HCT116 (cell line): ENCODE results near the gene BEGAIN. TPM values are rescaled to one million over a fixed set of nuclear protein-coding genes. Genes with fewer than 3 reads are reported as not detected.

Experiments
- ATAC-seq: fragments of 200-7000 bp; cut with Tn5 transposase; 2 replicates; pipeline ENCODE4 v1.9.1; 2020; ENCODE audit warnings: mild to moderate bottlenecking, moderate library complexity
- BruUV-seq: library from RNA; stranded (reverse); fragments of 400-500 nt; replicated peaks from 2 replicates; lab custom pipeline; 2021; lab: Mats Ljungman, UMichigan
- CTCF ChIA-PET: fragments of 300-600 bp; sonication (Branson Sonifier 250); formaldehyde crosslinking; loops from one replicate; lab custom pipeline; 2021; ENCODE audit warnings: antibody characterized with exemption; lab: Charles Lee
- POLR2A ChIA-PET: fragments of 300-600, 350-600 bp; sonication (Branson Sonifier 250); formaldehyde crosslinking; loops from one replicate; lab custom pipeline; 2021; ENCODE audit warnings: antibody characterized with exemption; lab: Charles Lee
- RAD21 ChIA-PET, 2 experiments: fragments of 300-600 bp; sonication (Branson Sonifier 250); formaldehyde crosslinking; loops; one replicate each; lab custom pipeline; 2023; ENCODE audit warnings: low total read pairs in 2 of 2; ENCODE audit not compliant: uncharacterized antibody in 2 of 2, unreplicated experiment in 2 of 2, low non-redundant PET in 1 of 2; lab: Charles Lee
- DNase-seq: peaks from one replicate; pipeline ENCODE4 v3.0.0-alpha.2; 2010; ENCODE audit warnings: low read depth, low spot score
- H2AFZ ChIP-seq: fragments of 200-600 bp; shearing (Covaris generic), sonication (generic); 2 replicates; pipeline ENCODE4 v1.6.1; 2017; ENCODE audit warnings: low read depth, mixed run types, mixed read lengths, antibody characterized with exemption, low read length; ENCODE audit not compliant: poor library complexity, severe bottlenecking
- H3K27ac ChIP-seq: 2 replicates; pipeline ENCODE4 v1.5.1; 2012; ENCODE audit warnings: low read depth, low read length
- H3K27me3 ChIP-seq: fragments of 200-600 bp; sonication (generic); 2 replicates; pipeline ENCODE4 v1.6.1; 2016; ENCODE audit warnings: mixed run types, low read length, mixed read lengths; ENCODE audit not compliant: insufficient read depth
- H3K36me3 ChIP-seq, 2 experiments: fragments of 200-500 bp in 1 of 2; fragments of 200-600 bp in 1 of 2; sonication (Bioruptor generic) in 1 of 2; sonication (generic) in 1 of 2; 2 replicates each; pipeline versions ENCODE4 v1.5.1 to v1.6.1; 2014 to 2016; ENCODE audit warnings: low read length in 2 of 2, inconsistent platforms in 1 of 2, mixed read lengths in 1 of 2, mixed run types in 1 of 2; ENCODE audit not compliant: insufficient read depth in 2 of 2, control insufficient read depth in 1 of 2
- H3K4me1 ChIP-seq, 2 experiments: fragments of 200-600 bp in 1 of 2; sonication (generic) in 1 of 2; 2 replicates each; pipeline versions ENCODE4 v1.5.1 to v1.6.1; 2012 to 2017; ENCODE audit warnings: low read length in 2 of 2, inconsistent platforms in 1 of 2, mild to moderate bottlenecking in 1 of 2, mixed read lengths in 1 of 2, mixed run types in 1 of 2, moderate library complexity in 1 of 2; ENCODE audit not compliant: insufficient read depth in 2 of 2, control insufficient read depth in 1 of 2
- H3K4me2 ChIP-seq: fragments of 200-600 bp; sonication (generic); 2 replicates; pipeline ENCODE4 v1.6.1; 2017; ENCODE audit warnings: mixed run types, low read length, mixed read lengths
- H3K4me3 ChIP-seq, 2 experiments: fragments of 200-600 bp in 1 of 2; sonication (generic) in 1 of 2; replicated peaks in 1 of 2; 2 replicates each; pipeline ENCODE4 v1.5.1; 2011 to 2016; ENCODE audit warnings: low read length in 2 of 2, control low read depth in 1 of 2, low read depth in 1 of 2, mild to moderate bottlenecking in 1 of 2, mixed read lengths in 1 of 2, mixed run types in 1 of 2
- H3K79me2 ChIP-seq: fragments of 200-600 bp; sonication (generic); 2 replicates; pipeline ENCODE4 v1.6.1; 2017; ENCODE audit warnings: mild to moderate bottlenecking, mixed run types, low read length, moderate library complexity, mixed read lengths; ENCODE audit not compliant: insufficient read depth
- H3K9ac ChIP-seq: fragments of 200-600 bp; sonication (generic); 2 replicates; pipeline ENCODE4 v1.6.1; 2016; ENCODE audit warnings: low read length, mixed read lengths
- H3K9me2 ChIP-seq: fragments of 200-600 bp; sonication (generic), shearing (Covaris generic); 2 replicates; pipeline ENCODE4 v1.6.1; 2017; ENCODE audit warnings: mixed run types, mild to moderate bottlenecking, moderate library complexity; ENCODE audit not compliant: insufficient read depth
- H3K9me3 ChIP-seq, 2 experiments: fragments of 200-500 bp in 1 of 2; fragments of 200-600 bp in 1 of 2; sonication (Bioruptor generic) in 1 of 2; sonication (generic) in 1 of 2; 2 replicates each; pipeline ENCODE4 v1.6.1; 2014 to 2017; ENCODE audit warnings: low read length in 2 of 2, mixed read lengths in 2 of 2, inconsistent platforms in 1 of 2, low read depth in 1 of 2, mild to moderate bottlenecking in 1 of 2, mixed run types in 1 of 2, moderate library complexity in 1 of 2; ENCODE audit not compliant: control insufficient read depth in 1 of 2, insufficient read depth in 1 of 2
- H4K20me1 ChIP-seq: fragments of 200-600 bp; sonication (generic), shearing (Covaris generic); 2 replicates; pipeline ENCODE4 v1.6.1; 2017; ENCODE audit warnings: mixed run types, mild to moderate bottlenecking, moderate library complexity; ENCODE audit not compliant: insufficient read depth
- CBX3 ChIP-seq: IDR thresholded peaks from 2 replicates; pipeline ENCODE4 v1.6.1; 2012; ENCODE audit warnings: low read depth
- CEBPB ChIP-seq: IDR thresholded peaks from 2 replicates; pipeline ENCODE4 v1.6.1; 2012; ENCODE audit warnings: low read depth
- ELF1 ChIP-seq: IDR thresholded peaks from 2 replicates; pipeline ENCODE4 v1.6.1; 2012; ENCODE audit warnings: low read depth, borderline replicate concordance
- EZH2phosphoT487 ChIP-seq: fragments of 200-600 bp; IDR thresholded peaks from 2 replicates; pipeline ENCODE4 v1.6.1; 2018; ENCODE audit warnings: antibody characterized with exemption, borderline replicate concordance
- FOSL1 ChIP-seq: IDR thresholded peaks from 2 replicates; pipeline ENCODE4 v1.6.1; 2012; ENCODE audit warnings: low read depth
- POLR2A ChIP-seq: IDR thresholded peaks from 2 replicates; pipeline ENCODE4 v1.7.0; 2011; ENCODE audit warnings: borderline replicate concordance; ENCODE audit not compliant: insufficient read depth, insufficient read length; ENCODE audit errors: extremely low read depth
- POLR2AphosphoS5 ChIP-seq: IDR thresholded peaks from 2 replicates; pipeline ENCODE4 v1.6.1; 2011; ENCODE audit warnings: mild to moderate bottlenecking, low read depth, low read length, moderate library complexity
- SIN3A ChIP-seq: IDR thresholded peaks from 2 replicates; pipeline ENCODE4 v1.6.1; 2012; ENCODE audit warnings: low read depth
- TCF7L2 ChIP-seq: IDR thresholded peaks from 2 replicates; pipeline ENCODE4 v1.7.0; 2011; ENCODE audit warnings: borderline replicate concordance, inconsistent platforms; ENCODE audit not compliant: insufficient read depth, insufficient read length; ENCODE audit errors: extremely low read depth
- YY1 ChIP-seq: IDR thresholded peaks from 2 replicates; pipeline ENCODE4 v1.6.1; 2011; ENCODE audit warnings: low read length, low read depth, moderate library complexity, mild to moderate bottlenecking; ENCODE audit not compliant: insufficient replicate concordance; ENCODE audit errors: extremely low read depth
- ZNF274 ChIP-seq: fragments of 200-500 bp; sonication (Bioruptor generic); IDR thresholded peaks from 2 replicates; pipeline ENCODE4 v1.6.1; 2014; ENCODE audit warnings: mild to moderate bottlenecking, low read depth, low read length, inconsistent platforms
- intact Hi-C: fragments of 100-400 bp; cut with micrococcal nuclease; formaldehyde crosslinking; loops from 2 replicates; pipeline ENCODE4 v1.10.0; 2022
- total RNA-seq: library from RNA; stranded (reverse); gene quantifications from one replicate; pipeline ENCODE4 v1.2.1, GENCODE V29; 2021; ENCODE audit not compliant: unreplicated experiment
- TF ChIP-seq, protein P1 (sequence below): IDR thresholded peaks from 2 replicates; pipeline ENCODE4 v1.6.1; 2012; ENCODE audit warnings: low read depth
- TF ChIP-seq, protein P2 (sequence below), 3 experiments: fragments of 200-600 bp in 1 of 3; sonication (generic) in 1 of 3; IDR thresholded peaks in 2 of 3; conservative IDR thresholded peaks in 1 of 3; 2 replicates each; pipeline ENCODE4 v1.5.1; 2012 to 2017; ENCODE audit warnings: low read depth in 2 of 3, low read length in 2 of 3, antibody characterized with exemption in 1 of 3, borderline replicate concordance in 1 of 3, control low read depth in 1 of 3, mild to moderate bottlenecking in 1 of 3, mixed read lengths in 1 of 3, mixed run types in 1 of 3, moderate library complexity in 1 of 3; ENCODE audit not compliant: insufficient read depth in 1 of 3
- TF ChIP-seq, protein P3 (sequence below): IDR thresholded peaks from 2 replicates; pipeline ENCODE4 v1.6.1; 2011; ENCODE audit warnings: mild to moderate bottlenecking, low read length, moderate library complexity; ENCODE audit not compliant: insufficient replicate concordance; ENCODE audit errors: extremely low read depth
- TF ChIP-seq, protein P4 (sequence below): IDR thresholded peaks from 2 replicates; pipeline ENCODE4 v1.6.1; 2012
- TF ChIP-seq, protein P5 (sequence below): IDR thresholded peaks from 2 replicates; pipeline ENCODE4 v1.6.1; 2012

Gene BEGAIN
- total RNA-seq, 1 experiment from 2014 or later: 8.5 TPM

DNA sequence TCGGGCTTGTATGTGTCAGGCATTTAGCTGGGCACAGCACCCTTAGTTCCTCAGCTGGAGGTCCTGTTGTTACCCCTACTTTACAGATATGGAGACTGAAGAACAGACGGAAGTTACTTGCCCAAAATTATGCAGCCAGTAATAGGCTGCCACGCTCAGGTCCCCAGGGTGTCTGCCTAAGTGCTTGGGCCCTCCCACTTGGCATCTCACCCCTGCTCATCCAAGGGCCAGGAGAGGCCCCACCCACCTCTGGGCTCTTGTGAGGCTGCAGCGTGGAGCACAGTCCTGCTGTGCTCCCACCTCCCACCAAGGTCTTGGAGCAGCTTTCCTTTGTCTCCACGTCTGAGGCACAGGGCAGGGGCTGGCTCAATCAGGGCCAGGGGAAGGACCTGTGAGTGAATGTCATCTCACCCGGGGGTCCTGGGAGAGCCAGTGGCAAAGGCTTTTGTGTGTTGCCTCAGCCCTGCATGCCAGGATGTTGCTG is 64.6 kb downstream of the BEGAIN start:
- Histone ChIP-seq H4K20me1 (no peaks in the 10 kb centered on the region), H3K27ac (no peak overlapping the region), H3K36me3 (no peaks in the 10 kb centered on the region)

More for the DNA sequence above, 64.6 kb downstream of the BEGAIN start:
- Histone ChIP-seq H2AFZ (no peak overlapping the region), H3K9me3 (no peaks in the 10 kb centered on the region), H3K79me2 (no peaks in the 10 kb centered on the region), H3K4me1 (no peaks in the 10 kb centered on the region), H3K4me3 (no peak overlapping the region), H3K9ac (no peak overlapping the region), H3K4me2 (no peak overlapping the region), H3K9me2 (no peaks in the 10 kb centered on the region), H3K27me3 (no peaks in the 10 kb centered on the region)
- no TSS peak for BruUV-seq
- POLR2A ChIA-PET: no interaction called here
- DNase-seq (no peak), ATAC-seq (0 out of 2 replicates have a peak, but pooled peaks have one; percentile 36)
- RAD21 ChIA-PET: no interaction called here
- intact Hi-C loops: no loop called here
- CTCF ChIA-PET: no interaction called here
- TF ChIP-seq, protein P1, sequence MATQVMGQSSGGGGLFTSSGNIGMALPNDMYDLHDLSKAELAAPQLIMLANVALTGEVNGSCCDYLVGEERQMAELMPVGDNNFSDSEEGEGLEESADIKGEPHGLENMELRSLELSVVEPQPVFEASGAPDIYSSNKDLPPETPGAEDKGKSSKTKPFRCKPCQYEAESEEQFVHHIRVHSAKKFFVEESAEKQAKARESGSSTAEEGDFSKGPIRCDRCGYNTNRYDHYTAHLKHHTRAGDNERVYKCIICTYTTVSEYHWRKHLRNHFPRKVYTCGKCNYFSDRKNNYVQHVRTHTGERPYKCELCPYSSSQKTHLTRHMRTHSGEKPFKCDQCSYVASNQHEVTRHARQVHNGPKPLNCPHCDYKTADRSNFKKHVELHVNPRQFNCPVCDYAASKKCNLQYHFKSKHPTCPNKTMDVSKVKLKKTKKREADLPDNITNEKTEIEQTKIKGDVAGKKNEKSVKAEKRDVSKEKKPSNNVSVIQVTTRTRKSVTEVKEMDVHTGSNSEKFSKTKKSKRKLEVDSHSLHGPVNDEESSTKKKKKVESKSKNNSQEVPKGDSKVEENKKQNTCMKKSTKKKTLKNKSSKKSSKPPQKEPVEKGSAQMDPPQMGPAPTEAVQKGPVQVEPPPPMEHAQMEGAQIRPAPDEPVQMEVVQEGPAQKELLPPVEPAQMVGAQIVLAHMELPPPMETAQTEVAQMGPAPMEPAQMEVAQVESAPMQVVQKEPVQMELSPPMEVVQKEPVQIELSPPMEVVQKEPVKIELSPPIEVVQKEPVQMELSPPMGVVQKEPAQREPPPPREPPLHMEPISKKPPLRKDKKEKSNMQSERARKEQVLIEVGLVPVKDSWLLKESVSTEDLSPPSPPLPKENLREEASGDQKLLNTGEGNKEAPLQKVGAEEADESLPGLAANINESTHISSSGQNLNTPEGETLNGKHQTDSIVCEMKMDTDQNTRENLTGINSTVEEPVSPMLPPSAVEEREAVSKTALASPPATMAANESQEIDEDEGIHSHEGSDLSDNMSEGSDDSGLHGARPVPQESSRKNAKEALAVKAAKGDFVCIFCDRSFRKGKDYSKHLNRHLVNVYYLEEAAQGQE: no peak
- TF ChIP-seq EZH2phosphoT487 (no peak), POLR2A (no peak), CEBPB (no peak), SIN3A (no peak), ELF1 (no peak), ZNF274 (no peak), YY1 (no peak), POLR2AphosphoS5 (no peak), TCF7L2 (no peak), CBX3 (no peak), FOSL1 (no peak)
- TF ChIP-seq, protein P2, sequence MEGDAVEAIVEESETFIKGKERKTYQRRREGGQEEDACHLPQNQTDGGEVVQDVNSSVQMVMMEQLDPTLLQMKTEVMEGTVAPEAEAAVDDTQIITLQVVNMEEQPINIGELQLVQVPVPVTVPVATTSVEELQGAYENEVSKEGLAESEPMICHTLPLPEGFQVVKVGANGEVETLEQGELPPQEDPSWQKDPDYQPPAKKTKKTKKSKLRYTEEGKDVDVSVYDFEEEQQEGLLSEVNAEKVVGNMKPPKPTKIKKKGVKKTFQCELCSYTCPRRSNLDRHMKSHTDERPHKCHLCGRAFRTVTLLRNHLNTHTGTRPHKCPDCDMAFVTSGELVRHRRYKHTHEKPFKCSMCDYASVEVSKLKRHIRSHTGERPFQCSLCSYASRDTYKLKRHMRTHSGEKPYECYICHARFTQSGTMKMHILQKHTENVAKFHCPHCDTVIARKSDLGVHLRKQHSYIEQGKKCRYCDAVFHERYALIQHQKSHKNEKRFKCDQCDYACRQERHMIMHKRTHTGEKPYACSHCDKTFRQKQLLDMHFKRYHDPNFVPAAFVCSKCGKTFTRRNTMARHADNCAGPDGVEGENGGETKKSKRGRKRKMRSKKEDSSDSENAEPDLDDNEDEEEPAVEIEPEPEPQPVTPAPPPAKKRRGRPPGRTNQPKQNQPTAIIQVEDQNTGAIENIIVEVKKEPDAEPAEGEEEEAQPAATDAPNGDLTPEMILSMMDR (IDR thresholded peaks at IDR 0.05 in 2 of 3, conservative IDR thresholded peaks at IDR 0.05 in 1 of 3; ENCODE audit: borderline replicate concordance in 1 of 3, insufficient read depth in 1 of 3, low read depth in 2 of 3, low read length in 2 of 3): no peak
- TF ChIP-seq, protein P3, sequence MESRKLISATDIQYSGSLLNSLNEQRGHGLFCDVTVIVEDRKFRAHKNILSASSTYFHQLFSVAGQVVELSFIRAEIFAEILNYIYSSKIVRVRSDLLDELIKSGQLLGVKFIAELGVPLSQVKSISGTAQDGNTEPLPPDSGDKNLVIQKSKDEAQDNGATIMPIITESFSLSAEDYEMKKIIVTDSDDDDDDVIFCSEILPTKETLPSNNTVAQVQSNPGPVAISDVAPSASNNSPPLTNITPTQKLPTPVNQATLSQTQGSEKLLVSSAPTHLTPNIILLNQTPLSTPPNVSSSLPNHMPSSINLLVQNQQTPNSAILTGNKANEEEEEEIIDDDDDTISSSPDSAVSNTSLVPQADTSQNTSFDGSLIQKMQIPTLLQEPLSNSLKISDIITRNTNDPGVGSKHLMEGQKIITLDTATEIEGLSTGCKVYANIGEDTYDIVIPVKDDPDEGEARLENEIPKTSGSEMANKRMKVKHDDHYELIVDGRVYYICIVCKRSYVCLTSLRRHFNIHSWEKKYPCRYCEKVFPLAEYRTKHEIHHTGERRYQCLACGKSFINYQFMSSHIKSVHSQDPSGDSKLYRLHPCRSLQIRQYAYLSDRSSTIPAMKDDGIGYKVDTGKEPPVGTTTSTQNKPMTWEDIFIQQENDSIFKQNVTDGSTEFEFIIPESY: no peak
- TF ChIP-seq, protein P4, sequence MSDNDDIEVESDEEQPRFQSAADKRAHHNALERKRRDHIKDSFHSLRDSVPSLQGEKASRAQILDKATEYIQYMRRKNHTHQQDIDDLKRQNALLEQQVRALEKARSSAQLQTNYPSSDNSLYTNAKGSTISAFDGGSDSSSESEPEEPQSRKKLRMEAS: no peak
- TF ChIP-seq, protein P5, sequence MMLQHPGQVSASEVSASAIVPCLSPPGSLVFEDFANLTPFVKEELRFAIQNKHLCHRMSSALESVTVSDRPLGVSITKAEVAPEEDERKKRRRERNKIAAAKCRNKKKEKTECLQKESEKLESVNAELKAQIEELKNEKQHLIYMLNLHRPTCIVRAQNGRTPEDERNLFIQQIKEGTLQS: no peak
- TF ChIP-seq, all 23 proteins: peak for 0
